Activated naive CD4-positive, alpha-beta T cell treated with anti-CD3 and anti-CD28 coated beads, Interleukin-2, amount 10 ng/mL, durations not matched to agents 7 days and 5 days (primary cell): ENCODE measurements around the gene CDH23.

ENCODE experiments used
- CTCF ChIA-PET: fragments of 350-600 bp; sonication (Branson Sonifier 250); formaldehyde crosslinking; loops from one replicate; lab custom pipeline; 2021; ENCODE audit warnings: antibody characterized with exemption; lab: Charles Lee
- DNase-seq: peaks from one replicate; pipeline ENCODE4 v3.0.0-alpha.2; 2020
- H3K27ac Mint-ChIP-seq: one replicate; pipeline ENCODE4 v1.8.0; 2021; ENCODE audit warnings: mild to moderate bottlenecking, moderate library complexity, mixed read lengths
- H3K27me3 Mint-ChIP-seq: one replicate; pipeline ENCODE4 v1.8.0; 2021; ENCODE audit warnings: mild to moderate bottlenecking, mixed read lengths
- H3K36me3 Mint-ChIP-seq: one replicate; pipeline ENCODE4 v1.8.0; 2021; ENCODE audit warnings: mixed read lengths
- H3K4me1 Mint-ChIP-seq: one replicate; pipeline ENCODE4 v1.8.0; 2021; ENCODE audit warnings: mixed read lengths
- H3K4me3 Mint-ChIP-seq: one replicate; pipeline ENCODE4 v1.8.0; 2021; ENCODE audit warnings: mild to moderate bottlenecking, moderate library complexity, mixed read lengths
- H3K9me3 Mint-ChIP-seq: one replicate; pipeline ENCODE4 v1.8.0; 2021; ENCODE audit warnings: mixed read lengths

Gene CDH23

GRCh38 chr10:71502190-71502589, 105.5 kb downstream of the CDH23 start:
- Mint-ChIP-seq H3K27me3 (peaks cover 12% of the 10 kb centered on the region), H3K4me3 (no peak overlapping the region), H3K9me3 (no peaks in the 10 kb centered on the region), H3K36me3 (no peaks in the 10 kb centered on the region), H3K27ac (no peak overlapping the region), H3K4me1 (peaks cover 5% of the 10 kb centered on the region)
- CTCF ChIA-PET = no interaction called here
- DNase-seq = no peak

- Mint-ChIP-seq H3K27ac (no peak overlapping the region), H3K27me3 (peaks cover 9% of the 10 kb centered on the region), H3K4me3 (no peak overlapping the region), H3K9me3 (no peaks in the 10 kb centered on the region), H3K4me1 (peaks cover 5% of the 10 kb centered on the region), H3K36me3 (no peaks in the 10 kb centered on the region)
- DNase-seq = no peak
- CTCF ChIA-PET = no interaction called here
Observed at GRCh38 chr10:71502851-71503250, 106.1 kb downstream of the CDH23 start.

- no peaks in the 10 kb centered on the region for H3K36me3 Mint-ChIP-seq
- H3K4me1 Mint-ChIP-seq = peaks cover 5% of the 10 kb centered on the region
- H3K4me3 Mint-ChIP-seq = no peak overlapping the region
- CTCF ChIA-PET = no interaction called here
- no peak overlapping the region for H3K27ac Mint-ChIP-seq
- H3K27me3 Mint-ChIP-seq = no peaks in the 10 kb centered on the region
- no peak for DNase-seq
- H3K9me3 Mint-ChIP-seq = no peaks in the 10 kb centered on the region
Observed at GRCh38 chr10:71504168-71504567, 107.4 kb downstream of the CDH23 start.

- Mint-ChIP-seq H3K9me3 (no peaks in the 10 kb centered on the region), H3K4me3 (no peak overlapping the region), H3K4me1 (peaks cover 5% of the 10 kb centered on the region), H3K27me3 (no peaks in the 10 kb centered on the region), H3K36me3 (no peaks in the 10 kb centered on the region), H3K27ac (no peak overlapping the region)
- DNase-seq = no peak
- CTCF ChIA-PET = no interaction called here
Observed at GRCh38 chr10:71504570-71504969, 107.8 kb downstream of the CDH23 start.

- Mint-ChIP-seq H3K9me3 (no peaks in the 10 kb centered on the region), H3K4me1 (peaks cover 5% of the 10 kb centered on the region), H3K27ac (no peak overlapping the region), H3K4me3 (no peak overlapping the region), H3K36me3 (no peaks in the 10 kb centered on the region), H3K27me3 (no peaks in the 10 kb centered on the region)
- CTCF ChIA-PET = no interaction called here
- no peak for DNase-seq
Observed at GRCh38 chr10:71505862-71506261, 109.1 kb downstream of the CDH23 start.

GRCh38 chr10:71509444-71509843, 112.7 kb downstream of the CDH23 start:
- Mint-ChIP-seq H3K27ac (peak overlapping the region; percentile 52), H3K9me3 (no peaks in the 10 kb centered on the region), H3K36me3 (no peaks in the 10 kb centered on the region), H3K4me1 (peaks cover 5% of the 10 kb centered on the region), H3K27me3 (peaks cover 4% of the 10 kb centered on the region), H3K4me3 (no peak overlapping the region)
- no peak for DNase-seq
- CTCF ChIA-PET = no interaction called here

GRCh38 chr10:71511206-71511605, 114.5 kb downstream of the CDH23 start:
- Mint-ChIP-seq H3K4me1 (no peaks in the 10 kb centered on the region), H3K9me3 (no peaks in the 10 kb centered on the region), H3K36me3 (no peaks in the 10 kb centered on the region), H3K27ac (no peak overlapping the region), H3K4me3 (no peak overlapping the region), H3K27me3 (peaks cover 4% of the 10 kb centered on the region)
- CTCF ChIA-PET = interaction anchor here (1.0 kb wide), 1 partner anchor 500 kb away, joined by 3 read pairs; no protein-coding TSS in a partner anchor
- no peak for DNase-seq

GRCh38 chr10:71512312-71512711, 115.6 kb downstream of the CDH23 start:
- CTCF ChIA-PET = no interaction called here
- no peaks in the 10 kb centered on the region for H3K9me3 Mint-ChIP-seq
- H3K4me3 Mint-ChIP-seq = no peak overlapping the region
- peaks cover 4% of the 10 kb centered on the region for H3K27me3 Mint-ChIP-seq
- no peak overlapping the region for H3K27ac Mint-ChIP-seq
- no peak for DNase-seq
- no peaks in the 10 kb centered on the region for H3K36me3 Mint-ChIP-seq
- no peaks in the 10 kb centered on the region for H3K4me1 Mint-ChIP-seq

- Mint-ChIP-seq H3K9me3 (no peaks in the 10 kb centered on the region), H3K27me3 (peaks cover 4% of the 10 kb centered on the region), H3K4me1 (no peaks in the 10 kb centered on the region), H3K4me3 (no peak overlapping the region), H3K36me3 (no peaks in the 10 kb centered on the region), H3K27ac (no peak overlapping the region)
- CTCF ChIA-PET = no interaction called here
- DNase-seq = no peak
Observed at GRCh38 chr10:71512761-71513539, 116.2 kb downstream of the CDH23 start.

- peaks cover 4% of the 10 kb centered on the region for H3K27me3 Mint-ChIP-seq
- no peak overlapping the region for H3K27ac Mint-ChIP-seq
- no peaks in the 10 kb centered on the region for H3K4me1 Mint-ChIP-seq
- H3K36me3 Mint-ChIP-seq = no peaks in the 10 kb centered on the region
- H3K9me3 Mint-ChIP-seq = no peaks in the 10 kb centered on the region
- H3K4me3 Mint-ChIP-seq = no peak overlapping the region
- no peak for DNase-seq
- CTCF ChIA-PET = no interaction called here
Observed at GRCh38 chr10:71513540-71513853, 116.8 kb downstream of the CDH23 start.

- H3K27ac Mint-ChIP-seq = no peak overlapping the region
- no peaks in the 10 kb centered on the region for H3K36me3 Mint-ChIP-seq
- no peaks in the 10 kb centered on the region for H3K9me3 Mint-ChIP-seq
- CTCF ChIA-PET = no interaction called here
- H3K4me3 Mint-ChIP-seq = no peak overlapping the region
- no peak for DNase-seq
- peaks cover 4% of the 10 kb centered on the region for H3K27me3 Mint-ChIP-seq
- H3K4me1 Mint-ChIP-seq = no peaks in the 10 kb centered on the region
Observed at GRCh38 chr10:71513936-71514335, 117.2 kb downstream of the CDH23 start.

GRCh38 chr10:71515531-71516172, 118.9 kb downstream of the CDH23 start:
- Mint-ChIP-seq H3K4me3 (no peak overlapping the region), H3K9me3 (no peaks in the 10 kb centered on the region), H3K27me3 (peaks cover 4% of the 10 kb centered on the region), H3K36me3 (no peaks in the 10 kb centered on the region), H3K4me1 (no peaks in the 10 kb centered on the region), H3K27ac (no peak overlapping the region)
- CTCF ChIA-PET = no interaction called here
- no peak for DNase-seq

- CTCF ChIA-PET = no interaction called here
Observed at GRCh38 chr10:71516890-71517289, 120.2 kb downstream of the CDH23 start.

GRCh38 chr10:71517298-71518169, 120.8 kb downstream of the CDH23 start:
- H3K4me3 Mint-ChIP-seq = no peak overlapping the region
- H3K9me3 Mint-ChIP-seq = no peaks in the 10 kb centered on the region
- DNase-seq = no peak
- CTCF ChIA-PET = no interaction called here
- peaks cover under 1% of the 10 kb centered on the region for H3K27me3 Mint-ChIP-seq
- H3K4me1 Mint-ChIP-seq = no peaks in the 10 kb centered on the region
- H3K27ac Mint-ChIP-seq = no peak overlapping the region
- no peaks in the 10 kb centered on the region for H3K36me3 Mint-ChIP-seq

More at GRCh38 chr10:71516890-71517289, 120.2 kb downstream of the CDH23 start:
- H3K9me3 Mint-ChIP-seq = no peaks in the 10 kb centered on the region
- peaks cover 4% of the 10 kb centered on the region for H3K27me3 Mint-ChIP-seq
- no peaks in the 10 kb centered on the region for H3K36me3 Mint-ChIP-seq
- no peak for DNase-seq
- no peak overlapping the region for H3K27ac Mint-ChIP-seq
- no peaks in the 10 kb centered on the region for H3K4me1 Mint-ChIP-seq
- no peak overlapping the region for H3K4me3 Mint-ChIP-seq
